GM12878 (cell line): ENCODE results near the gene OTUD5. TPM values are rescaled to one million over a fixed set of nuclear protein-coding genes. Genes with fewer than 3 reads are reported as not detected.

Experiments used
- ATF7 ChIP-seq: fragments of 450-650 bp; IDR thresholded peaks from 2 replicates; pipeline ENCODE4 v1.6.1; 2016; ENCODE audit warnings: low read depth, mild to moderate bottlenecking
- EGR1 ChIP-seq, 2 experiments: IDR thresholded peaks; 1 replicate in 1 of 2; 2 replicates in 1 of 2; pipeline ENCODE4 v1.6.1; 2011 to 2012; ENCODE audit warnings: low read depth in 2 of 2, low read length in 2 of 2, borderline replicate concordance in 1 of 2, mild to moderate bottlenecking in 1 of 2, moderate library complexity in 1 of 2
- ESRRA ChIP-seq: IDR thresholded peaks from 2 replicates; pipeline ENCODE4 v1.6.1; 2012; ENCODE audit warnings: mild to moderate bottlenecking, low read length, improper control_type of control experiment
- ETV6 ChIP-seq, 2 experiments: fragments of 450-650 bp in 1 of 2; IDR thresholded peaks in 1 of 2; conservative IDR thresholded peaks in 1 of 2; 2 replicates each; pipeline ENCODE4 v1.6.1; 2014; ENCODE audit warnings: antibody characterized with exemption in 1 of 2, borderline replicate concordance in 1 of 2, low read depth in 1 of 2, mild to moderate bottlenecking in 1 of 2, moderate library complexity in 1 of 2
- FOXK2 ChIP-seq: fragments of 450-650 bp; IDR thresholded peaks from 2 replicates; pipeline ENCODE4 v1.6.1; 2017; ENCODE audit warnings: mild to moderate bottlenecking, moderate library complexity
- GABPA ChIP-seq: IDR thresholded peaks from 2 replicates; pipeline ENCODE4 v1.6.1; 2014; ENCODE audit warnings: antibody characterized with exemption, low read depth, mild to moderate bottlenecking, inconsistent platforms
- IKZF1 ChIP-seq: fragments of 450-650 bp; conservative IDR thresholded peaks from 2 replicates; pipeline ENCODE4 v1.6.1; 2017; ENCODE audit warnings: antibody characterized with exemption, mild to moderate bottlenecking
- KLF5 ChIP-seq: fragments of 450-650 bp; IDR thresholded peaks from 2 replicates; pipeline ENCODE4 v1.6.1; 2014; ENCODE audit warnings: mild to moderate bottlenecking; ENCODE audit not compliant: partially characterized antibody
- MTA2 ChIP-seq: fragments of 450-650 bp; IDR thresholded peaks from 2 replicates; pipeline ENCODE4 v1.6.1; 2016; ENCODE audit warnings: low read depth, mild to moderate bottlenecking, moderate library complexity
- NR2C1 ChIP-seq: fragments of 450-650 bp; IDR thresholded peaks from 2 replicates; pipeline ENCODE4 v1.6.1; 2017; ENCODE audit warnings: antibody characterized with exemption, mild to moderate bottlenecking, moderate library complexity
- POLR2A ChIP-seq: IDR thresholded peaks from 2 replicates; pipeline ENCODE4 v1.6.1; 2011; ENCODE audit warnings: low read depth, mild to moderate bottlenecking, low read length
- POLR2AphosphoS5 ChIP-seq: IDR thresholded peaks from 2 replicates; pipeline ENCODE4 v1.6.1; 2011; ENCODE audit warnings: mild to moderate bottlenecking, low read length, inconsistent platforms
- RB1 ChIP-seq: fragments of 450-650 bp; formaldehyde crosslinking; IDR thresholded peaks from 2 replicates; pipeline ENCODE4 v1.6.1; 2017; ENCODE audit warnings: mild to moderate bottlenecking, borderline replicate concordance
- RELA ChIP-seq: fragments of 450-650 bp; IDR thresholded peaks from 2 replicates; pipeline ENCODE4 v1.8.0; 2014; ENCODE audit warnings: borderline replicate concordance; ENCODE audit not compliant: partially characterized antibody
- SIN3A ChIP-seq: IDR thresholded peaks from 2 replicates; pipeline ENCODE4 v1.6.1; 2012; ENCODE audit warnings: low read depth, low read length, improper control_type of control experiment
- SREBF2 ChIP-seq: IDR thresholded peaks from 2 replicates; pipeline ENCODE4 v1.6.1; 2012; ENCODE audit warnings: mild to moderate bottlenecking, low read length
- STAT3 ChIP-seq: IDR thresholded peaks from 2 replicates; pipeline ENCODE4 v1.6.1; 2011; ENCODE audit warnings: low read depth, low read length, improper control_type of control experiment
- YBX1 ChIP-seq: fragments of 450-650 bp; IDR thresholded peaks from 2 replicates; pipeline ENCODE4 v1.6.1; 2016; ENCODE audit warnings: antibody characterized with exemption
- ZBED1 ChIP-seq: IDR thresholded peaks from 2 replicates; pipeline ENCODE4 v1.6.1; 2016; ENCODE audit warnings: borderline replicate concordance
- polyA plus RNA-seq, 11 experiments: library from polyadenylated mRNA; depleted of rRNA in 4 of 11; unstranded in 6 of 11; stranded (reverse) in 5 of 11; fragments of >200 nt; fragmentation: Nextera tagmentation in 4 of 11; fragmentation: Illumina TruSeq in 1 of 11; extraction: Ambion mirVana in 4 of 11; extraction: Trizol in 1 of 11; gene quantifications; 1 replicate in 1 of 11; 2 replicates in 10 of 11; pipeline versions ENCODE4 v1.2.1 to v1.2.3, GENCODE V29; 2011 to 2016; ENCODE audit warnings: inconsistent platforms in 2 of 11, missing spikeins in 2 of 11, low read depth in 1 of 11
- total RNA-seq, 4 experiments: library from RNA; depleted of rRNA in 3 of 4; stranded (reverse); fragments of >200 nt in 3 of 4; fragmentation: Illumina TruSeq in 1 of 4; extraction: Trizol in 1 of 4; gene quantifications; 2 replicates each; pipeline versions ENCODE4 v1.2.1 to v1.2.3, GENCODE V29; 2013 to 2021
- TF ChIP-seq, protein P1 (sequence below): fragments of 450-650 bp; conservative IDR thresholded peaks from 2 replicates; pipeline ENCODE4 v1.6.1; 2017; ENCODE audit warnings: mild to moderate bottlenecking, moderate library complexity
- TF ChIP-seq, protein P2 (sequence below): fragments of 150-350 bp; IDR thresholded peaks from 2 replicates; pipeline ENCODE4 v1.6.1; 2014; ENCODE audit warnings: mild to moderate bottlenecking, low read depth, low read length

Gene OTUD5
- total and polyA plus RNA-seq, 10 of the 15 experiments (the other 5 are each of a cell fraction or from before 2014, with no cell fraction given): 2.0 to 50.3 (median 22.7) TPM

DNA sequence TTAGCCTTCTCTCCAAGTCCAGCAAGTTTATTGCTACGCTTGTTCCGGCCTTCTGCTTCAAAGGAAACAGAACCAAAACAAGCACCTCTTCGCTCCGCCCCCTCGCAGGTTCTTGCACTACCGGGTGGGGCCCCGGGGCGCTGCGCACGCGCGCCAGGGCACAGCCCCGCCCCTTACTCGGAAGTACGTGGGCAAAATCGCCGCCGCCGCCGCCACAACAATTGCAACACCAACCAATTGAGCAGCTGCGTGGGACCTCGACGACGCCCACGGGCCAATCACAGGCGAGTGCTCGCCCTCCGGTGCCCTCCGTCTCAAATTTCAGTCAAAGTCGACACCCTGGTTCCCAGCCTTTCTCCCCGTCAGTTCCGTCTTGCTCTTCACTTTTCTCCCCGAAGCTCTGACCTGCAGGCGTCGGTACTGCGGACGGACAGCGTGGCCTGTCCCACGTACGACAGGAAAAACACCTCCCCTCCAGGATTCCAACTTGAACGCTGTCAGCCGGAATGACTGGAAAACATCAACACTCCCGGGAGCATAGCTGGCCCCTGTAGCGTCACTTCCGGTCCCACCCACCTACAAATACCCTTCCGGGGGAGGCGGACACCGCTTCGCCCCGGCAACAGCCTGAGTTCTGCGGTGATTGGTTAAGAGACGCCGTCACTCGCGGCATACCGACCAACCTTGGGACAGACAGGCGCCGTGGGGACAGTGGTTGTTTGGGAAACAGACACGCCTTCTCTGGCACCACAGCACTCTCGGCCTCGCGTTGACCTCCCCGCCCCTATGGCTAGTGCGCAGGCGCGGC lies 624 bp upstream of the OTUD5 start (continued):
- TF ChIP-seq, protein P1, sequence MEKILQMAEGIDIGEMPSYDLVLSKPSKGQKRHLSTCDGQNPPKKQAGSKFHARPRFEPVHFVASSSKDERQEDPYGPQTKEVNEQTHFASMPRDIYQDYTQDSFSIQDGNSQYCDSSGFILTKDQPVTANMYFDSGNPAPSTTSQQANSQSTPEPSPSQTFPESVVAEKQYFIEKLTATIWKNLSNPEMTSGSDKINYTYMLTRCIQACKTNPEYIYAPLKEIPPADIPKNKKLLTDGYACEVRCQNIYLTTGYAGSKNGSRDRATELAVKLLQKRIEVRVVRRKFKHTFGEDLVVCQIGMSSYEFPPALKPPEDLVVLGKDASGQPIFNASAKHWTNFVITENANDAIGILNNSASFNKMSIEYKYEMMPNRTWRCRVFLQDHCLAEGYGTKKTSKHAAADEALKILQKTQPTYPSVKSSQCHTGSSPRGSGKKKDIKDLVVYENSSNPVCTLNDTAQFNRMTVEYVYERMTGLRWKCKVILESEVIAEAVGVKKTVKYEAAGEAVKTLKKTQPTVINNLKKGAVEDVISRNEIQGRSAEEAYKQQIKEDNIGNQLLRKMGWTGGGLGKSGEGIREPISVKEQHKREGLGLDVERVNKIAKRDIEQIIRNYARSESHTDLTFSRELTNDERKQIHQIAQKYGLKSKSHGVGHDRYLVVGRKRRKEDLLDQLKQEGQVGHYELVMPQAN: peak; percentile 62; the same call in 1 of the 2 replicates
- TF ChIP-seq NR2C1 (peak; percentile 88), ETV6 (conservative IDR thresholded peaks at IDR 0.05 in 1 of 2, IDR thresholded peaks at IDR 0.05 in 1 of 2; ENCODE audit: borderline replicate concordance in 1 of 2, low read depth in 1 of 2) (no peak), STAT3 (no peak), POLR2AphosphoS5 (peak; percentile 82; the same call in 1 of the 2 replicates), MTA2 (no peak), IKZF1 (peak; percentile 61), RELA (no peak), ESRRA (no peak), RB1 (peak; percentile 18; the same call in 1 of the 2 replicates), FOXK2 (peak; percentile 58), SREBF2 (no peak), ATF7 (peak; percentile 57; the same call in 1 of the 2 replicates), EGR1 (IDR thresholded peaks at IDR 0.05; ENCODE audit: borderline replicate concordance in 1 of 2, low read depth in 2 of 2, low read length in 2 of 2) (peak in 1 of 2 experiments; percentile 44; a peak in 1 of 3 replicates), ZBED1 (no peak), KLF5 (peak; percentile 24), GABPA (peak; percentile 90), YBX1 (no peak), SIN3A (peak; percentile 61; the same call in 1 of the 2 replicates), POLR2A (peak; percentile 77)
- TF ChIP-seq, protein P2, sequence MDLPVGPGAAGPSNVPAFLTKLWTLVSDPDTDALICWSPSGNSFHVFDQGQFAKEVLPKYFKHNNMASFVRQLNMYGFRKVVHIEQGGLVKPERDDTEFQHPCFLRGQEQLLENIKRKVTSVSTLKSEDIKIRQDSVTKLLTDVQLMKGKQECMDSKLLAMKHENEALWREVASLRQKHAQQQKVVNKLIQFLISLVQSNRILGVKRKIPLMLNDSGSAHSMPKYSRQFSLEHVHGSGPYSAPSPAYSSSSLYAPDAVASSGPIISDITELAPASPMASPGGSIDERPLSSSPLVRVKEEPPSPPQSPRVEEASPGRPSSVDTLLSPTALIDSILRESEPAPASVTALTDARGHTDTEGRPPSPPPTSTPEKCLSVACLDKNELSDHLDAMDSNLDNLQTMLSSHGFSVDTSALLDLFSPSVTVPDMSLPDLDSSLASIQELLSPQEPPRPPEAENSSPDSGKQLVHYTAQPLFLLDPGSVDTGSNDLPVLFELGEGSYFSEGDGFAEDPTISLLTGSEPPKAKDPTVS: no peak
